ENCODE results near the gene DLX4. TPM values are rescaled to one million over a fixed set of nuclear protein-coding genes. Genes with fewer than 3 reads are reported as not detected.

Gene DLX4
- total RNA-seq, 1 donor = not detected

DNA sequence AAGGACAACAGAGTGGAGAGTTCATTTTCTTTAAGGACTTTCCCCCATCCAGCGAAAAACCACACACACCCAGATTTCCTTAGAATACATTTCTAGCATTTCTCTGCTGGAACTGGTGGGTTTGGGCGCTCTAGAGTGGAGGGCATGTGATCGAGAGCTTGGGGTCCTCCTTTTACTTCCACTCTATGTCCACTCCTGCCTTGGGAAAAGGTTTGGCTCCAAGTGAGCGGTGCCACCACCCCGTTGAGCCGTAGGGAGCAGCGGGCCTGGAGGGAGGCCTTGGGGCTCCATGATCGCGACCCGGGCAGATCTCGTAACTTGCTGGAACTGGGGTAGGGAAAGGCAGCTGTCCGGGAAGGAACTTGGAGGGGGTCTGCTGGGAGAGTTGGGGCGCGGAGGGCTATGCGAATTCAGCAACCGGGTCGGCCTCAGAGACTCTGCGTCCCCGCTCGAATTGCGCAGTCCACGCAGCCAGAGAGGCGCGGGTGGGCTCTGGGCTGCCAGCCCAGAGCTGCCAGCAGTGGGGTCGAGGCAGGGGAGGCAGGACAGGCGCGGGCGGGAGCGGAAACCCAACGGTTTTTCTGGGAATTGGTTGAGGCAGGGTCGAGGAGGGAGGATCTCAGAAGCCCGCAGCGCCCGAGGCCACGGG is 2.3 kb downstream of the DLX4 start:
- H3K4me3 ChIP-seq (ENCODE audit: low read depth, low read length) = no peak overlapping the region
- TF ChIP-seq CTCF (IDR thresholded peaks at IDR 0.05; ENCODE audit: insufficient read depth, low read length) = no peak
- no peak for DNase-seq (ENCODE audit: low read depth)

GRCh38 chr17:49971848-49972485 is 3.0 kb downstream of the DLX4 start:
- DNase-seq (ENCODE audit: low read depth) = no peak
- no peak overlapping the region for H3K4me3 ChIP-seq (ENCODE audit: low read depth, low read length)
- no peak for TF ChIP-seq CTCF (IDR thresholded peaks at IDR 0.05; ENCODE audit: insufficient read depth, low read length)

DNA sequence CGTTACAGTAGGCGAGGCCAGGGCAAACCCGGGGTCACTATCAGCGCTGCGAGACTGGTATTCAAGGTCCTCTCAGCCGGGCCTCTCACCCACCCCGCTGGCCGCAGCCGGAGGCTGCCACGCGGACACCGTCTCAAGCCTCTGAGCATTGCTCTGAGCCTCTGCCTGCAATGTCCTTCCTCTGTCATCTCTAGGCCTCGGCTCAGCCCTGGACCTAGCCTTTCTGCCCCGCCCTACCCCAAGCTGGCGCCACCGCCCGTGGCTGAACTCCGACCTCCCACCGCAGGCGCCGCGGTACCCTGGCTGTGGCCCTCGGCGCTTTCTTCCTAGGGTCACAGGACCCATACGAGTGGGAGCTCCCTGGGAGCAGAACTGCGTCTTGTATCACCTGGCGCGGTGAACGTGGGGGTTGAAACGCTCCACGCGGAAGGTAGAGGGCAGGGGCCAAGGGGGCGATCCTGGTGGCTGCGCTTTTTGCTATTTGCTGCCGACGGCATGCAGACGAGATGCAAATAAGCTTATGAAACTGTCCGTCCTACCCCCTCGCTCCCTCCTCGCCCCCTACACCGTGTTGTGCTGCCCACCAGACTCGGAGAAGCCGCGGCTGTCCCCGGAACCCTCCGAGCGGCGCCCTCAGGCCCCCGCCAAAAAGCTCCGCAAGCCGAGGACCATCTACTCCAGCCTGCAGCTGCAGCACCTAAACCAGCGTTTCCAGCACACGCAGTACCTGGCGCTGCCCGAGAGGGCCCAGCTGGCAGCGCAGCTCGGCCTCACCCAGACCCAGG is 3.7 kb downstream of the DLX4 start:
- no peak for DNase-seq (ENCODE audit: low read depth)
- no peak overlapping the region for H3K4me3 ChIP-seq (ENCODE audit: low read depth, low read length)
- no peak for TF ChIP-seq CTCF (IDR thresholded peaks at IDR 0.05; ENCODE audit: insufficient read depth, low read length)

GRCh38 chr17:49973271-49973615 is 4.3 kb downstream of the DLX4 start:
- no peak for DNase-seq (ENCODE audit: low read depth)
- no peak for TF ChIP-seq CTCF (IDR thresholded peaks at IDR 0.05; ENCODE audit: insufficient read depth, low read length)
- H3K4me3 ChIP-seq (ENCODE audit: low read depth, low read length) = no peak overlapping the region

DNA sequence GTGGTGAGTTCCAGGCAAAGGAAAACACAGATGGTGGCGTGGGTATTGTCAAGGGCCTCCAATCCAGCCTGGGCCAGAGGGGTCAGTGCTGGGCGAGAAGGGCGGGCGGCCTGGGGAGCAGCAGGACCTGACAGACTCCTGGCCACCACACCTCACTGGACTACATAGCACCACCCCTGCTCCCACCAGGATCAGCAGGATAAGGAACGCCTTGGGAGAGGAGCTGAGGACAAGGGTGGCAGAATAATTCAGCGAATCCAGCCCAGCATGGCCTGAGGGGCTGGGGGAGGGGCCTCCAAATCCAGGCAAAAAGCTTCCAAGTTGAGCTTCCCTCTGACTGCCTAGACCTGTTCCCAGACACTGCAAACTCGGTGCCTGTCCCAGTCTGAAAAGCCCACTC is 6.5 kb downstream of the DLX4 start:
- H3K4me3 ChIP-seq (ENCODE audit: low read depth, low read length) = no peak overlapping the region
- TF ChIP-seq CTCF (IDR thresholded peaks at IDR 0.05; ENCODE audit: insufficient read depth, low read length) = no peak
- no peak for DNase-seq (ENCODE audit: low read depth)

- DNase-seq (ENCODE audit: low read depth) = no peak
Measured at GRCh38 chr17:49976163-49976827, 7.3 kb downstream of the DLX4 start.

More at GRCh38 chr17:49976163-49976827, 7.3 kb downstream of the DLX4 start:
- TF ChIP-seq CTCF (IDR thresholded peaks at IDR 0.05; ENCODE audit: insufficient read depth, low read length) = no peak
- no peak overlapping the region for H3K4me3 ChIP-seq (ENCODE audit: low read depth, low read length)
